Raji (cell line): ENCODE data around the gene USP3.

Source experiments
- POLR2A ChIP-seq: IDR thresholded peaks from 2 replicates; pipeline ENCODE4 v1.6.1; 2011; ENCODE audit warnings: low read depth, low read length, control low read depth; ENCODE audit not compliant: insufficient read depth

Gene USP3

GRCh38 chr15:63597038-63597790 lies 92.8 kb downstream of the USP3 start, which contains the start of gene FBXL22:
TSS of gene FBXL22 (plus strand) at chr15:63597387. CDS start at chr15:63597393, 6 bp downstream.
- no peak for TF ChIP-seq POLR2A

DNA sequence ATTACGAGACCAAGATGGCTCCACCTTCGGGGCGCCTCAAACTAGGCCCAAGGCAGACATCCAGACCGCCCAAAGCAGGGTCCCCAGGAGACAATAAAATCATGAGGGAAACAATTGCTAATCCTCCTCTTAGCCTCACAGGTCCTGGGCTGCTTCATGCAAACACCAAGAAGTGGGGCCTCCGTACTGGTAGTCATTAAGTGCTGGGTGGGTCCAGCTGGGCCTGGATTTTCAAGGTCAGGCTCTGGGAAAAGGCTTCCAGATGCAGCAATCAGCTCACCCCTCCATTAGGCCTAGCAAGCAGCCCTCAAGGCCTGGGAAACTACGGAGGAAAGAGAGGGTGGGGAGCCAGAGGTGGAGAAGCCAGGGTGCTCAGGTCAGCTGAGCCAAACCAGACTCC lies 93.4 kb downstream of the USP3 start:
- TF ChIP-seq POLR2A: no peak

- TF ChIP-seq POLR2A: no peak
Observed at GRCh38 chr15:63598473-63599400, 94.3 kb downstream of the USP3 start.

GRCh38 chr15:63599401-63600000 lies 95.1 kb downstream of the USP3 start:
- TF ChIP-seq POLR2A: no peak

DNA sequence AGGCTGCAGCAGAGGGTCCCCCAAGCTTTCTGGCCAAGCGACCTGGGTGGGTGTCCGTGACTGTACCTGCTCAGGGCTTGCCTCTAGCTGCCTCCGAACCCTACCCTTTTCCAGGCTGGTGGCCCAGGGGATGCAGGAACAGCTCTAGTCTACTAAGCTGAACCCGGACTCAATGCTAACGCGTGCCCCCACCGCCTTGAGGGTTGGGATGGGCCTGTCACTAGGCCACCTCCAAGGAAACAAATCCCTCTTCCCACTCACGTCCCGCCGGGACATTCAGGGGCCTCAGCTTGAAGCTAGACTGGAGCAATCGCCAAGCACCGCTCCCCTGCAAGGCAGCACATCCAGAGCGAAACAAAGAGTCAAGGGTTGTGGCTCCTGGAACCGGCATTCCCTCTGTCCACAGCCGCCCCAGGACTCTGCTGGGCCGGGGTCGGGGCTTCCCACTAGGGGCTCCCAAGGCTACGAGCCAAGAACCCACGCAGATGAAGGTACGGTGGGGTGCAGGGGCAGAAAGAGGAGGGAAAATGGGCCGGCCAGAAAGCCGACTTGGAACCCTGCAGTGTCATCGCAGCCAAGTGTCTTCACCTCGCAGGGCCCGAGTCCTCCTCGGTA lies 95.7 kb downstream of the USP3 start:
- TF ChIP-seq POLR2A: no peak

- peak; percentile 90 for TF ChIP-seq POLR2A
Observed at GRCh38 chr15:63600616-63601025, 96.2 kb downstream of the USP3 start.

- TF ChIP-seq POLR2A: no peak
Observed at GRCh38 chr15:63601026-63601703, 96.8 kb downstream of the USP3 start.

- no peak for TF ChIP-seq POLR2A
Observed at GRCh38 chr15:63601704-63602185, 97.4 kb downstream of the USP3 start.

GRCh38 chr15:63602595-63602994 lies 98.2 kb downstream of the USP3 start:
- no peak for TF ChIP-seq POLR2A

- TF ChIP-seq POLR2A: no peak
Observed at GRCh38 chr15:63603516-63603915, 99.1 kb downstream of the USP3 start.

DNA sequence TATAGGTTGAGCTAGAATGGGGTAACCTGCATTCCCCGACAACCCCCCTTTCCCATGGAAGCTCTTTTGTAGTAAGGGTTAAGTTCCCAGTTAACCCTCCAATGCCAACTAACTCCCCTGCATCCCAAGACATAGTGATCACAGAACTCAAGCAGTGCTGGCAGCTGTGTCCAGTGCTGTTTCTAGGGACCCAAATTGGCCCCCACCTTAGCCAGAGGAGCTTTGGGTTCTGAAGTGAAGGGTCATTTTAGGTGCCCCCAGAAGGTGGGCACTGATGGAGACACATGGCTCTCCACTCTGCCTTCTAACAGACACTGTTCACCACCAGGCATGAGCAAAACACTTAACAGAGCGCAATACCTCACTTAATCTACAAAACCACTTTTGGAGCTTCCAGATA lies 99.9 kb downstream of the USP3 start:
- TF ChIP-seq POLR2A: no peak

DNA sequence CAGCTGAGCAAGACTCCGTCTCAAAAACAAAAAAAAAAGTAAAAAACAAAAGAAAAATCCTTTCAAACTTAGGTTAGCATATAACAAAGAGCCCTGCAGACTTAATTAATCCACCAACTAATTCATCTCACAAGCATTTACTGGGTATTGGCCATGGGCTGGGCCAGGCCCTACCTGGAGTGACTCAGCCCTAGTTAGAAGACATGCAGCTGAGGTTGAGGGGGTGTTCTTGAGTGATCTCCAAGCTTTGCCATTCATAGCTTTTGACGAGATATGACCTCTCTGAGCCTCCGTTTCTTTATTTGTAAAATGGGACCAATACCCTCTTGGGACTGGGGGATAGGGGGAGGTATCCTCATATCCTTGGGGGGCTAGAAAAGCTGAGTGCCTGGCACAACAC lies 100.6 kb downstream of the USP3 start:
- no peak for TF ChIP-seq POLR2A

GRCh38 chr15:63605816-63606215 lies 101.4 kb downstream of the USP3 start:
- TF ChIP-seq POLR2A: no peak

GRCh38 chr15:63606308-63606707 lies 101.9 kb downstream of the USP3 start:
- TF ChIP-seq POLR2A: no peak
